Colonic mucosa (tissue), 4 donors: ENCODE data around the gene RBM15B. TPM values are rescaled to one million over a fixed set of nuclear protein-coding genes. Genes with fewer than 3 reads are reported as not detected.

Source experiments
- DNase-seq: peaks from one replicate; pipeline ENCODE4 v3.0.0-alpha.2; 2020
- H3K27ac ChIP-seq: fragments of 200-600 bp; one replicate; pipeline ENCODE4 v1.8.0; 2021
- H3K27me3 ChIP-seq: fragments of 200-600 bp; one replicate; pipeline ENCODE4 v1.8.0; 2021
- H3K36me3 ChIP-seq: fragments of 200-600 bp; one replicate; pipeline ENCODE4 v1.8.0; 2021
- H3K4me1 ChIP-seq: fragments of 200-600 bp; one replicate; pipeline ENCODE4 v1.8.0; 2021; ENCODE audit warnings: mild to moderate bottlenecking
- H3K4me3 ChIP-seq: fragments of 200-600 bp; one replicate; pipeline ENCODE4 v1.8.0; 2021
- H3K9ac ChIP-seq, 2 donors: one replicate each; pipeline ENCODE4 v1.7.0; 2013; ENCODE audit warnings: control low read depth in 2 of 2, low read depth in 2 of 2, low read length in 2 of 2
- H3K9me3 ChIP-seq: fragments of 200-600 bp; one replicate; pipeline ENCODE4 v1.8.0; 2021
- intact Hi-C: fragments of 100-400 bp; cut with DNase I; formaldehyde crosslinking; loops from one replicate; pipeline ENCODE4 v1.14.1; 2022
- total RNA-seq, 2 donors: library from RNA; stranded (reverse); fragmentation: NEBNext Ultra II Directional in 1 of 2; extraction: Animal tissue kit (Norgen Biotek cat#: 25700) in 1 of 2; gene quantifications; one replicate each; pipeline ENCODE4 v1.2.1, GENCODE V29; 2021
- TF ChIP-seq, protein P1 (sequence below): fragments of 200-600 bp; IDR thresholded peaks from one replicate; pipeline ENCODE4 v1.8.0; 2022; ENCODE audit warnings: antibody characterized with exemption, mild to moderate bottlenecking
- donor health status: healthy.
- donor health status: DM: no; HTN: no; CAD: no.
- donor health status: DM: no; HTN: no; CAD: no.

The RBM15B gene
- total RNA-seq, 2 donors from 2014 or later: 31.8 to 35.4 TPM

DNA sequence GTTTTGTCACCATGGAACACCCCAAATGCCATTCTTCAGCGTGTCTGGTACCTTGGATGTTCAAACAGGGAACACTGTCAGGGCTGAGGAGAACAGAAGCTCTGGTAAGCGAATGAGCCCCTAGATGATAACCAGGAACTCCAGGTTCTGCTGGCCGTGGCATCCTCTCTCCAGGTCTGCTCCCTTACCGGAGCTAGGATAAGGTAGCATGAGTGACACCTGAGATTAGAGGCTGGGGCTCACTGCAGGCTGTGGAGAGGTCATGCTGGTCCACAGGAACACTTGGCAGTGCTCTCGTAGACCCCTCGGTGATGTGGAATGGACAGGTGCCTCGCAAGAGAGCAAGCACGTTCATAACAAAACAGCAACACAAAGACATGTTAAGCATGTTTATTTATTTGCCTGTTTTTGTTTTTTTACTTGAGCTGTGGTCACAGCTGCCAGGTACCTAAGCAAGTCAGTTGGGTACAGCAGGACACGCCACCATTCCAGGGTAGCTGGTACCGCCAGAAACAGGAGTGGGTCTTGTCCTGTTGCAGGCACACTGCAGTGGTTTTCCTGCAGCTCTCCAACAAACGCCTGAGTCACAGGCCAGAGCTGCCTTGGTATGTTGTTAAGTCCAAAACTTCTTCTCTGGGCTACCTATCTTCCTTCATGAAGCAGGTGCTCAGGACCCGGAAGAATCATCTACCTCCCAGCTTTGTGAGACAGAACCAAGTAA, 4.6 kb downstream of the RBM15B start:
- intact Hi-C loops: loop anchor here (10.0 kb wide), 1 partner anchor 279 kb away; the partner anchor contains the start of gene TEX264
- Histone ChIP-seq H3K36me3 (no peaks in the 10 kb centered on the region), H3K27me3 (no peaks in the 10 kb centered on the region), H3K4me3 (no peak overlapping the region), H3K27ac (no peak overlapping the region), H3K9me3 (no peaks in the 10 kb centered on the region), H3K4me1 (peaks cover 14% of the 10 kb centered on the region), H3K9ac (no peak overlapping the region)
- TF ChIP-seq, protein P1, sequence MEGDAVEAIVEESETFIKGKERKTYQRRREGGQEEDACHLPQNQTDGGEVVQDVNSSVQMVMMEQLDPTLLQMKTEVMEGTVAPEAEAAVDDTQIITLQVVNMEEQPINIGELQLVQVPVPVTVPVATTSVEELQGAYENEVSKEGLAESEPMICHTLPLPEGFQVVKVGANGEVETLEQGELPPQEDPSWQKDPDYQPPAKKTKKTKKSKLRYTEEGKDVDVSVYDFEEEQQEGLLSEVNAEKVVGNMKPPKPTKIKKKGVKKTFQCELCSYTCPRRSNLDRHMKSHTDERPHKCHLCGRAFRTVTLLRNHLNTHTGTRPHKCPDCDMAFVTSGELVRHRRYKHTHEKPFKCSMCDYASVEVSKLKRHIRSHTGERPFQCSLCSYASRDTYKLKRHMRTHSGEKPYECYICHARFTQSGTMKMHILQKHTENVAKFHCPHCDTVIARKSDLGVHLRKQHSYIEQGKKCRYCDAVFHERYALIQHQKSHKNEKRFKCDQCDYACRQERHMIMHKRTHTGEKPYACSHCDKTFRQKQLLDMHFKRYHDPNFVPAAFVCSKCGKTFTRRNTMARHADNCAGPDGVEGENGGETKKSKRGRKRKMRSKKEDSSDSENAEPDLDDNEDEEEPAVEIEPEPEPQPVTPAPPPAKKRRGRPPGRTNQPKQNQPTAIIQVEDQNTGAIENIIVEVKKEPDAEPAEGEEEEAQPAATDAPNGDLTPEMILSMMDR: no peak
- no peak for DNase-seq

DNA sequence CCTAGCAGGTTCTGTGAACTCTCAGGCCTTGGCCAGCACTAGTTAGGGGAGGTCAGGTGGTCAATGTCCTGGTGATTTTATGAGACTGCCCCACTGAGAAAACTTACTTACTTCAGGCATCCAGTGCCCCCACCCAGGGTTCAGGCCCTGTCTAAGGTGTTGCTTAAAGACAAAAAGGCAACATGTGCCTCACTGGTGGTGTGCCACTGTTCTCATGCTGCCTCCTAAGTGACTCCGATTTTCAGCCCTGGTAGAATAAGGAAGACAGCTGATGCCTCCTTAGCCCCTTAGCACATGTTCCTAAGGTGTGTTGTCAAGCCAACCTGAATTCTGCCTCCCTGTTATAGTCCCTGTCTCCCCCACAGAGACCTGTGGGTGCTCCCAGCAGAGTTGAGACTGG, 5.3 kb downstream of the RBM15B start:
- peaks cover 11% of the 10 kb centered on the region for H3K4me1 ChIP-seq
- no peaks in the 10 kb centered on the region for H3K9me3 ChIP-seq
- no peak overlapping the region for H3K4me3 ChIP-seq
- no peaks in the 10 kb centered on the region for H3K27me3 ChIP-seq
- TF ChIP-seq, protein P1: no peak
- DNase-seq: no peak
- intact Hi-C loops: loop anchor here (10.0 kb wide), 1 partner anchor 278 kb away; the partner anchor contains the start of gene TEX264
- no peaks in the 10 kb centered on the region for H3K36me3 ChIP-seq
- no peak overlapping the region for H3K9ac ChIP-seq
- H3K27ac ChIP-seq: no peak overlapping the region

DNA sequence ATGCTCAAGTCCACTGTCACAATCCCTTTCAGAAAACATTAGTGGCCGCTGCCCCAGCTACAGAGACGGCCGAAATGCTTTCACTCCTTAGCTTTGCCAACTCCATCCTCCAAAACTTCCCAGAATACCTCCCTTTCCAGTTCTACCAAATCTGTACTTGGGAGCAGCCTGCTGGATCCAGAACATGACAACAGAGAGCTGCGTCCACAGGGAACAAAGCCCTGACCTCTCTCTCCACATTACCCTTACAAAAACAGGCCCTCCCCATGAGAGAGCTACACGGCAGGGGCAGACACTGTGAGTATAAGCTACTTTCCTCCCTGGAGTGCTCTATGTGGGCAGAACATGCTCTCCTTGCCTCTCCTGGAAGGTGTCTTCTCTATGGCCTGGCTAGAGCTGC, 6.3 kb downstream of the RBM15B start:
- no peak for DNase-seq
- no peaks in the 10 kb centered on the region for H3K36me3 ChIP-seq

DNA sequence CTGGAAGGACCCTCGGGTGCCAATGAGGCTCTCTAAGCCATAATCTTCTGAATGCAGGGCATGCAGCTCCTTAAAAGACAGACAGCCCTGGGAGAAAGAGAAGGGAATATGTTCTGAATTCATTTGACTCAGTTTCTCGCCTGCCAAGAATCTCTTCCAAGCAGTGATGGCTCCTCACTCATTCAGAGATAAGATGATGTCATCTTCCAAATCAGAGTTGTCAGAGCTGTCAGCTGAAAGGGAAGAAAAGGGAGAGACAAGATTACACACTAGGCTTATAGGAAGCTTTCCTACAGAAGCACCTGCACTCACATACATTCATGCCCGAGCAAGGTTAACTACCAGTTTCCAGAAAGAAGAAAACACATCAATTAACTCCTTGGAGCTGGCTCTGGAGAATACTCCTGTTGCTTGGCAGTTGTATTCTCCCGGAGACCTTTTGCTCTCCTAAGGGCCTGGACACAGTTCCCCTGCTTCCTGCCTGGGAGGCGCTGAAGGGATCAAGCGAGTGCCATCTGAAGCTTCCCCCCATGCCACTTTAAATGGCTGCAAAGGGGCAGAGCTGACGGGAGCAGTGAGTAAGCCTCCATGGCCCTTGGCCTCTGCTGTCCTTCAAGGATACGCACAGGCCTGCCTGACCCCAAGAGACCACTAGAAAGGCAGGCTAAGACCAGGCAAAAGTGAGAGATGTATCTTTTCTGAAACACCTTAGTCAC, 7.7 kb downstream of the RBM15B start:
- Histone ChIP-seq H3K9me3 (no peaks in the 10 kb centered on the region), H3K27ac (no peak overlapping the region), H3K4me3 (no peak overlapping the region), H3K27me3 (no peaks in the 10 kb centered on the region), H3K9ac (no peak overlapping the region), H3K4me1 (peaks cover 2% of the 10 kb centered on the region), H3K36me3 (no peaks in the 10 kb centered on the region)
- intact Hi-C loops: loop anchor here (10.0 kb wide), 1 partner anchor 276 kb away; the partner anchor contains the start of gene TEX264
- TF ChIP-seq, protein P1: no peak
- DNase-seq: no peak

More for the DNA sequence above, 6.3 kb downstream of the RBM15B start:
- Histone ChIP-seq H3K4me3 (no peak overlapping the region), H3K27ac (no peak overlapping the region), H3K9ac (no peak overlapping the region), H3K27me3 (no peaks in the 10 kb centered on the region), H3K9me3 (no peaks in the 10 kb centered on the region), H3K4me1 (peaks cover 7% of the 10 kb centered on the region)
- intact Hi-C loops: loop anchor here (10.0 kb wide), 1 partner anchor 277 kb away; the partner anchor contains the start of gene TEX264
- TF ChIP-seq, protein P1: no peak

DNA sequence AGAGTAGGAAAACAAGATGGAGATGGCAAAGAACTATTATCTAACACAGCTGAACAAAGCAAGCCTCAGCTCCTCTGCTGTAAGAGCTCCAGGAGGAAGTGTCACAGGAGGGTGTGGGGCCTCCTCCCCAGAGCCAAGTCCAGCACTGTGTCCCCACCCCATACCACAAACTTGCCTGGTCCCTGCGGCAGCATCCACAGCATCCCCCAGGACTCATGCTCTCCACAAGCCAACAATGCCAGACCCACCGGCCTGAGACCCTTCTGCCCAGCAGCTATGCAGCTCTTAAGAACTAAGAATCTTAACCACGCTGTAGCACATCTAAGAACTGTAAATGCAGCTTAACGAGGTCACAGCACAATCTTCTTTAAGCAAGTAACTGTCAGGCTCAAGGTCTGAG, 9.1 kb downstream of the RBM15B start:
- Histone ChIP-seq H3K27ac (no peak overlapping the region), H3K9me3 (no peaks in the 10 kb centered on the region), H3K9ac (no peak overlapping the region), H3K27me3 (no peaks in the 10 kb centered on the region), H3K36me3 (no peaks in the 10 kb centered on the region), H3K4me1 (no peaks in the 10 kb centered on the region), H3K4me3 (no peak overlapping the region)
- intact Hi-C loops: loop anchor here (10.0 kb wide), 1 partner anchor 85 kb away; no protein-coding TSS in a partner anchor
- TF ChIP-seq, protein P1: no peak
- no peak for DNase-seq
